ENCODE data around the gene SLC25A24.

DNA sequence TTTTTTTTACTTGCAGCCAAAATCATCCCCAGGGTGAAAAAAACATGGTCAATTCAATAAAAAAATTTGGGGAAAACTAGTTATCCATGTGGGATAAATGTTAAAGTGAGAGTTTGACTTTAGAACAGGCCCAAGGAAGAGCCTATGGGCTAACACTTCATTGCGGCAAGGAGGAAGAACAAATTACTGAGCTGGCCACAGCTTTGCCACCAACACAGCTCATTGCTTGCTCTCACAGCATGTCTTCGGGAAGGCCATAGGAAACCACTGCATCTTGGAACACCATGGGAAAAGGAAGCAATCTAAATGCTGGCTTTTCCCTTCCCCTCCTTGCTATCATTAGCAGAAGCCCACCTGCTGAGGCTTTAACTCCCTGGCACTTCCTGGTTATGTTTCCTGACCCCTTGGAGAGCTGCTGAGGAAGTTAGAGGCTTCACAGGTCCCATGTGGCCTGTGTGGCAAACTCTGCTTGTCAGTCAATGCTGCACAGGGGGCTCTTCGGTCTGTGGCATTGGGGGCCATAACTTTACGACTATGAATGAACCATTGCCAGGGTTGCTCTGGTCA, 86.0 kb downstream of the SLC25A24 start:
- TF ChIP-seq POLR2AphosphoS5 (IDR thresholded peaks at IDR 0.05; ENCODE audit: low read depth) (no peak), GABPA (IDR thresholded peaks at IDR 0.05; ENCODE audit: low read depth) (no peak), SPI1 (IDR thresholded peaks at IDR 0.05; ENCODE audit: borderline replicate concordance, low read depth) (peak; percentile 66; the same call in 1 of the 2 replicates)
- TF ChIP-seq, protein P1, sequence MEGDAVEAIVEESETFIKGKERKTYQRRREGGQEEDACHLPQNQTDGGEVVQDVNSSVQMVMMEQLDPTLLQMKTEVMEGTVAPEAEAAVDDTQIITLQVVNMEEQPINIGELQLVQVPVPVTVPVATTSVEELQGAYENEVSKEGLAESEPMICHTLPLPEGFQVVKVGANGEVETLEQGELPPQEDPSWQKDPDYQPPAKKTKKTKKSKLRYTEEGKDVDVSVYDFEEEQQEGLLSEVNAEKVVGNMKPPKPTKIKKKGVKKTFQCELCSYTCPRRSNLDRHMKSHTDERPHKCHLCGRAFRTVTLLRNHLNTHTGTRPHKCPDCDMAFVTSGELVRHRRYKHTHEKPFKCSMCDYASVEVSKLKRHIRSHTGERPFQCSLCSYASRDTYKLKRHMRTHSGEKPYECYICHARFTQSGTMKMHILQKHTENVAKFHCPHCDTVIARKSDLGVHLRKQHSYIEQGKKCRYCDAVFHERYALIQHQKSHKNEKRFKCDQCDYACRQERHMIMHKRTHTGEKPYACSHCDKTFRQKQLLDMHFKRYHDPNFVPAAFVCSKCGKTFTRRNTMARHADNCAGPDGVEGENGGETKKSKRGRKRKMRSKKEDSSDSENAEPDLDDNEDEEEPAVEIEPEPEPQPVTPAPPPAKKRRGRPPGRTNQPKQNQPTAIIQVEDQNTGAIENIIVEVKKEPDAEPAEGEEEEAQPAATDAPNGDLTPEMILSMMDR (IDR thresholded peaks at IDR 0.05; ENCODE audit: insufficient read depth, low read length) = no peak
- TF ChIP-seq, protein P2, sequence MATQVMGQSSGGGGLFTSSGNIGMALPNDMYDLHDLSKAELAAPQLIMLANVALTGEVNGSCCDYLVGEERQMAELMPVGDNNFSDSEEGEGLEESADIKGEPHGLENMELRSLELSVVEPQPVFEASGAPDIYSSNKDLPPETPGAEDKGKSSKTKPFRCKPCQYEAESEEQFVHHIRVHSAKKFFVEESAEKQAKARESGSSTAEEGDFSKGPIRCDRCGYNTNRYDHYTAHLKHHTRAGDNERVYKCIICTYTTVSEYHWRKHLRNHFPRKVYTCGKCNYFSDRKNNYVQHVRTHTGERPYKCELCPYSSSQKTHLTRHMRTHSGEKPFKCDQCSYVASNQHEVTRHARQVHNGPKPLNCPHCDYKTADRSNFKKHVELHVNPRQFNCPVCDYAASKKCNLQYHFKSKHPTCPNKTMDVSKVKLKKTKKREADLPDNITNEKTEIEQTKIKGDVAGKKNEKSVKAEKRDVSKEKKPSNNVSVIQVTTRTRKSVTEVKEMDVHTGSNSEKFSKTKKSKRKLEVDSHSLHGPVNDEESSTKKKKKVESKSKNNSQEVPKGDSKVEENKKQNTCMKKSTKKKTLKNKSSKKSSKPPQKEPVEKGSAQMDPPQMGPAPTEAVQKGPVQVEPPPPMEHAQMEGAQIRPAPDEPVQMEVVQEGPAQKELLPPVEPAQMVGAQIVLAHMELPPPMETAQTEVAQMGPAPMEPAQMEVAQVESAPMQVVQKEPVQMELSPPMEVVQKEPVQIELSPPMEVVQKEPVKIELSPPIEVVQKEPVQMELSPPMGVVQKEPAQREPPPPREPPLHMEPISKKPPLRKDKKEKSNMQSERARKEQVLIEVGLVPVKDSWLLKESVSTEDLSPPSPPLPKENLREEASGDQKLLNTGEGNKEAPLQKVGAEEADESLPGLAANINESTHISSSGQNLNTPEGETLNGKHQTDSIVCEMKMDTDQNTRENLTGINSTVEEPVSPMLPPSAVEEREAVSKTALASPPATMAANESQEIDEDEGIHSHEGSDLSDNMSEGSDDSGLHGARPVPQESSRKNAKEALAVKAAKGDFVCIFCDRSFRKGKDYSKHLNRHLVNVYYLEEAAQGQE (IDR thresholded peaks at IDR 0.05; ENCODE audit: insufficient replicate concordance, low read depth) = no peak

Measured in HL-60 (cell line).